ENCODE measurements around the gene APP. TPM values are rescaled to one million over a fixed set of nuclear protein-coding genes. Genes with fewer than 3 reads are reported as not detected.

The APP gene
- total RNA-seq, 1 experiment from 2014 or later = 266 TPM

DNA sequence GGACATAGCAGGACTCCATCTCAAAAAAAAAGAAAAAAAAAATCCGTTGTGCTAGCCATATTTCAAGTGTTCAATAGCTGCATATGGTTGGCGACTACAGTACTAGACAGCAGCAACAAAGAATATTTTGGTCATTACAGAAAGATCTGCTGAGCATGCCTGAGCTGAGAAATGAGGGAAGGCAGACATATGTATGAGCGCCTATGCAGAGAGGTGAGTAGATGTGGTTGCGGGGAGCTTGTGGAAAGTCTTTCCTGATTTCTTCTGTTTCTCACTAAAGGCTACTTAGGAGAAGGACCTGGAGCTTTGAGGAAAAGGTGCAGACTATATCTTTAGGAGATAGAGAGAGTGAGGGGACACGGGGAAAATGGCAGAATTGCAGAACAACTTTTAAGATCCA lies 21.0 kb upstream of the APP start:
- intact Hi-C loops (cut with micrococcal nuclease) = no loop called here
- Histone ChIP-seq H3K27ac (ENCODE audit: low read length) (no peak overlapping the region), H3K4me1 (ENCODE audit: insufficient read depth, low read length) (no peaks in the 10 kb centered on the region), H3K27me3 (ENCODE audit: low read length) (no peaks in the 10 kb centered on the region), H2AFZ (ENCODE audit: low read length) (no peak overlapping the region), H4K20me1 (ENCODE audit: low read length) (no peaks in the 10 kb centered on the region), H3K9me3 (ENCODE audit: low read length) (no peaks in the 10 kb centered on the region), H3K9me2 (replicated peaks; ENCODE audit: low read length) (no peaks in the 10 kb centered on the region), H3K4me3 (ENCODE audit: low read length) (no peak overlapping the region), H3K36me3 (ENCODE audit: low read depth, low read length) (no peaks in the 10 kb centered on the region), H3F3A (ENCODE audit: low read length, unreplicated experiment) (no peaks in the 10 kb centered on the region), H3K9ac (ENCODE audit: low read length) (no peak overlapping the region), H3K4me2 (ENCODE audit: low read length) (no peak overlapping the region), H3K79me2 (ENCODE audit: low read length) (no peaks in the 10 kb centered on the region)
- POLR2A ChIA-PET (ENCODE audit: unreplicated experiment) = interaction anchor here (0.6 kb wide), 1 partner anchor 452 kb away, joined by 3 read pairs; no protein-coding TSS in a partner anchor
- DNase-seq (no peak), ATAC-seq (no peak)
- BruUV-seq (replicated peaks) = no TSS peak
- TF ChIP-seq EZH2 (IDR thresholded peaks at IDR 0.05; ENCODE audit: low read length, unreplicated experiment) = no peak
- TF ChIP-seq, protein P1, sequence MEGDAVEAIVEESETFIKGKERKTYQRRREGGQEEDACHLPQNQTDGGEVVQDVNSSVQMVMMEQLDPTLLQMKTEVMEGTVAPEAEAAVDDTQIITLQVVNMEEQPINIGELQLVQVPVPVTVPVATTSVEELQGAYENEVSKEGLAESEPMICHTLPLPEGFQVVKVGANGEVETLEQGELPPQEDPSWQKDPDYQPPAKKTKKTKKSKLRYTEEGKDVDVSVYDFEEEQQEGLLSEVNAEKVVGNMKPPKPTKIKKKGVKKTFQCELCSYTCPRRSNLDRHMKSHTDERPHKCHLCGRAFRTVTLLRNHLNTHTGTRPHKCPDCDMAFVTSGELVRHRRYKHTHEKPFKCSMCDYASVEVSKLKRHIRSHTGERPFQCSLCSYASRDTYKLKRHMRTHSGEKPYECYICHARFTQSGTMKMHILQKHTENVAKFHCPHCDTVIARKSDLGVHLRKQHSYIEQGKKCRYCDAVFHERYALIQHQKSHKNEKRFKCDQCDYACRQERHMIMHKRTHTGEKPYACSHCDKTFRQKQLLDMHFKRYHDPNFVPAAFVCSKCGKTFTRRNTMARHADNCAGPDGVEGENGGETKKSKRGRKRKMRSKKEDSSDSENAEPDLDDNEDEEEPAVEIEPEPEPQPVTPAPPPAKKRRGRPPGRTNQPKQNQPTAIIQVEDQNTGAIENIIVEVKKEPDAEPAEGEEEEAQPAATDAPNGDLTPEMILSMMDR (conservative IDR thresholded peaks at IDR 0.05; ENCODE audit: low read depth, low read length) = no peak
- no peak for TF ChIP-seq EZH2phosphoT487 (IDR thresholded peaks at IDR 0.05; ENCODE audit: borderline replicate concordance, low read length)
- CTCF ChIA-PET = no interaction called here

GRCh38 chr21:26188422-26188821 lies 17.9 kb upstream of the APP start:
- Histone ChIP-seq H3K4me2 (ENCODE audit: low read length) (no peak overlapping the region), H3K27me3 (ENCODE audit: low read length) (no peaks in the 10 kb centered on the region), H3K79me2 (ENCODE audit: low read length) (no peaks in the 10 kb centered on the region), H2AFZ (ENCODE audit: low read length) (no peak overlapping the region), H3K36me3 (ENCODE audit: low read depth, low read length) (no peaks in the 10 kb centered on the region), H3K4me1 (ENCODE audit: insufficient read depth, low read length) (no peaks in the 10 kb centered on the region), H3K4me3 (ENCODE audit: low read length) (no peak overlapping the region), H3F3A (ENCODE audit: low read length, unreplicated experiment) (no peaks in the 10 kb centered on the region), H3K9me2 (replicated peaks; ENCODE audit: low read length) (no peaks in the 10 kb centered on the region), H3K9me3 (ENCODE audit: low read length) (no peaks in the 10 kb centered on the region), H3K9ac (ENCODE audit: low read length) (no peak overlapping the region), H4K20me1 (ENCODE audit: low read length) (no peaks in the 10 kb centered on the region), H3K27ac (ENCODE audit: low read length) (no peak overlapping the region)
- TF ChIP-seq EZH2 (IDR thresholded peaks at IDR 0.05; ENCODE audit: low read length, unreplicated experiment) (no peak), EZH2phosphoT487 (IDR thresholded peaks at IDR 0.05; ENCODE audit: borderline replicate concordance, low read length) (no peak)
- TF ChIP-seq, protein P1 (conservative IDR thresholded peaks at IDR 0.05; ENCODE audit: low read depth, low read length) = no peak
- intact Hi-C loops (cut with micrococcal nuclease) = no loop called here
- ChIA-PET POLR2A (ENCODE audit: unreplicated experiment) (no interaction called here), CTCF (no interaction called here)
- DNase-seq (no peak), ATAC-seq (no peak)
- no TSS peak for BruUV-seq (replicated peaks)

GRCh38 chr21:26185446-26185845 lies 14.9 kb upstream of the APP start:
- ChIA-PET POLR2A (ENCODE audit: unreplicated experiment) (no interaction called here), CTCF (no interaction called here)
- ATAC-seq = no peak
- BruUV-seq (replicated peaks) = no TSS peak
- Histone ChIP-seq H3K27me3 (ENCODE audit: low read length) (no peaks in the 10 kb centered on the region), H3K36me3 (ENCODE audit: low read depth, low read length) (no peaks in the 10 kb centered on the region), H3K9me2 (replicated peaks; ENCODE audit: low read length) (no peaks in the 10 kb centered on the region), H3F3A (ENCODE audit: low read length, unreplicated experiment) (no peaks in the 10 kb centered on the region), H3K4me3 (ENCODE audit: low read length) (no peak overlapping the region), H2AFZ (ENCODE audit: low read length) (no peak overlapping the region), H3K79me2 (ENCODE audit: low read length) (no peaks in the 10 kb centered on the region), H3K4me2 (ENCODE audit: low read length) (no peak overlapping the region), H3K9me3 (ENCODE audit: low read length) (no peaks in the 10 kb centered on the region), H4K20me1 (ENCODE audit: low read length) (no peaks in the 10 kb centered on the region), H3K9ac (ENCODE audit: low read length) (no peak overlapping the region), H3K27ac (ENCODE audit: low read length) (no peak overlapping the region), H3K4me1 (ENCODE audit: insufficient read depth, low read length) (no peaks in the 10 kb centered on the region)
- TF ChIP-seq, protein P1 (conservative IDR thresholded peaks at IDR 0.05; ENCODE audit: low read depth, low read length) = no peak
- intact Hi-C loops (cut with micrococcal nuclease) = no loop called here
- DNase-seq = no peak

Data from PC-3 (cell line).